K562 (cell line): ENCODE measurements around the gene ZNF362. TPM values are rescaled to one million over a fixed set of nuclear protein-coding genes. Genes with fewer than 3 reads are reported as not detected.

Experiments
- ATAC-seq: fragments of 200-7000 bp; cut with Tn5 transposase; 3 replicates; pipeline ENCODE4 v1.9.1; 2020; ENCODE audit warnings: moderate library complexity
- BruUV-seq: library from RNA; stranded (reverse); fragments of 400-500 nt; replicated peaks from 2 replicates; lab custom pipeline; 2021; lab: Mats Ljungman, UMichigan
- CTCF ChIA-PET: fragments of 300-600 bp; formaldehyde crosslinking; extraction: SDS; loops from one replicate; lab custom pipeline; 2021; ENCODE audit warnings: low intra/inter-chr PET ratio; lab: Yijun Ruan, JAX
- POLR2A ChIA-PET: fragments of 300-600, 350-650 bp; sonication (Branson Sonifier 250); formaldehyde crosslinking; extraction: SDS; loops from one replicate; lab custom pipeline; 2021; ENCODE audit warnings: antibody characterized with exemption, inconsistent platforms; lab: Yijun Ruan, JAX
- DNase-seq, 4 experiments: peaks; one replicate each; pipeline versions ENCODE4 v3.0.0 to v3.0.0-alpha.2; 2011 to 2018; ENCODE audit warnings: low spot score in 3 of 4, mixed read lengths in 3 of 4; ENCODE audit errors: extremely low read depth in 1 of 4
- FAIRE-seq: peaks from 2 replicates; lab custom pipeline; 2011; peaks lifted over from hg19 to GRCh38; lab: Jason Lieb, UNC
- H2AFZ ChIP-seq: 2 replicates; pipeline ENCODE4 v1.6.0; 2011; ENCODE audit warnings: low read depth, low read length, control low read depth, inconsistent platforms
- H3K27ac ChIP-seq: fragments of 200-600 bp; 3 replicates; pipeline ENCODE4 v1.8.0; 2011; ENCODE audit warnings: low read depth, mild to moderate bottlenecking, control low read depth, inconsistent platforms, low read length, moderate library complexity, mixed read lengths; ENCODE audit errors: extremely low read depth
- H3K27me3 ChIP-seq, 2 experiments: fragments of 300-600 bp in 1 of 2; 2 replicates in 1 of 2; 3 replicates in 1 of 2; pipeline versions ENCODE4 v1.6.0 to v1.8.0; 2011; ENCODE audit warnings: inconsistent platforms in 2 of 2, low read length in 2 of 2, mild to moderate bottlenecking in 1 of 2, mixed read lengths in 1 of 2, moderate library complexity in 1 of 2; ENCODE audit not compliant: control insufficient read depth in 2 of 2, insufficient read depth in 2 of 2
- H3K36me3 ChIP-seq: fragments of 300-600 bp; 3 replicates; pipeline ENCODE4 v1.8.0; 2011; ENCODE audit warnings: mild to moderate bottlenecking, low read length, inconsistent platforms; ENCODE audit not compliant: control insufficient read depth, insufficient read depth
- H3K4me1 ChIP-seq, 2 experiments: fragments of 200-600 bp in 1 of 2; replicated peaks in 1 of 2; 2 replicates in 1 of 2; 3 replicates in 1 of 2; pipeline versions ENCODE4 v1.5.1 to v1.8.0; 2011; ENCODE audit warnings: inconsistent platforms in 2 of 2, low read length in 2 of 2, mild to moderate bottlenecking in 1 of 2, mixed read lengths in 1 of 2, moderate library complexity in 1 of 2; ENCODE audit not compliant: control insufficient read depth in 2 of 2, insufficient read depth in 2 of 2
- H3K4me2 ChIP-seq: 2 replicates; pipeline ENCODE4 v1.6.1; 2011; ENCODE audit warnings: low read length, control low read depth, inconsistent platforms, mixed read lengths; ENCODE audit not compliant: insufficient read depth
- H3K4me3 ChIP-seq: fragments of 200-600 bp; sonication (generic), shearing (Covaris generic); 2 replicates; pipeline ENCODE4 v1.5.1; 2016; ENCODE audit warnings: control low read depth, inconsistent platforms
- H3K79me2 ChIP-seq: fragments of 200-600 bp; 3 replicates; pipeline ENCODE4 v1.8.0; 2011; ENCODE audit warnings: low read length, inconsistent platforms; ENCODE audit not compliant: control insufficient read depth, insufficient read depth
- H3K9ac ChIP-seq, 2 experiments: 2 replicates each; pipeline versions ENCODE4 v1.6.0 to v1.6.1; 2011; ENCODE audit warnings: low read depth in 2 of 2, low read length in 2 of 2, control low read depth in 1 of 2, inconsistent platforms in 1 of 2, mild to moderate bottlenecking in 1 of 2, mixed read lengths in 1 of 2; ENCODE audit not compliant: insufficient read depth in 1 of 2
- H3K9me1 ChIP-seq: one replicate; pipeline ENCODE4 v1.6.0; 2011; ENCODE audit warnings: inconsistent platforms, mild to moderate bottlenecking, low read length, moderate library complexity; ENCODE audit not compliant: control insufficient read depth, insufficient read depth
- H3K9me3 ChIP-seq: replicated peaks from 2 replicates; pipeline ENCODE4 v1.5.1; 2011; ENCODE audit warnings: low read depth, low read length, inconsistent platforms; ENCODE audit not compliant: control insufficient read depth, insufficient read depth
- H4K20me1 ChIP-seq: replicated peaks from 2 replicates; pipeline ENCODE4 v1.6.1; 2011; ENCODE audit warnings: low read length, inconsistent platforms, mixed read lengths; ENCODE audit not compliant: control insufficient read depth, insufficient read depth
- ATF6 ChIP-seq: sonication (generic); formaldehyde crosslinking; IDR thresholded peaks from 2 replicates; pipeline ENCODE4 v1.4.0; 2020; ENCODE audit warnings: mild to moderate bottlenecking, missing genetic modification reagents
- ERF ChIP-seq: fragments of 450-650 bp; formaldehyde crosslinking; IDR thresholded peaks from 2 replicates; pipeline ENCODE4 v1.4.0; 2020; ENCODE audit warnings: mild to moderate bottlenecking, mixed read lengths
- ETS2 ChIP-seq: IDR thresholded peaks from 2 replicates; pipeline ENCODE4 v1.6.1; 2016; ENCODE audit warnings: borderline replicate concordance, missing genetic modification characterization, mild to moderate bottlenecking, moderate library complexity, missing compliant biosample characterization; ENCODE audit not compliant: poor library complexity, severe bottlenecking
- FOXA1 ChIP-seq: fragments of 450-650 bp; IDR thresholded peaks from 2 replicates; pipeline ENCODE4 v1.6.1; 2016; ENCODE audit warnings: mild to moderate bottlenecking, borderline replicate concordance
- FOXO4 ChIP-seq: fragments of 450-650 bp; formaldehyde crosslinking; IDR thresholded peaks from 2 replicates; pipeline ENCODE4 v1.4.0; 2020; ENCODE audit warnings: mild to moderate bottlenecking, moderate library complexity
- POU5F1 ChIP-seq: fragments of 150-350 bp; IDR thresholded peaks from 2 replicates; pipeline ENCODE4 v1.6.1; 2014; ENCODE audit warnings: borderline replicate concordance, low read length, low read depth, mild to moderate bottlenecking; ENCODE audit not compliant: partially characterized antibody
- ZNF121 ChIP-seq: sonication (generic); formaldehyde crosslinking; conservative IDR thresholded peaks from 2 replicates; pipeline ENCODE4 v1.8.0; 2022; ENCODE audit warnings: missing genetic modification reagents
- ZNF140 ChIP-seq: fragments of 250-450 bp; sonication (Bioruptor Pico); IDR thresholded peaks from 2 replicates; pipeline ENCODE4 v1.8.0; 2021; ENCODE audit warnings: moderate library complexity, mild to moderate bottlenecking, inconsistent platforms
- WGBS: fragments of 100-300 bp; shearing (Covaris generic); methylation state at CpG from one replicate; pipeline ENCODE4 v1.1.6; 2016; ENCODE audit warnings: low coverage, mixed read lengths; ENCODE audit not compliant: insufficient coverage; ENCODE audit errors: missing lambda C conversion rate; 5-methylcytosine and 5-hydroxymethylcytosine counted together
- in situ Hi-C: fragments of 300-500 bp; cut with MboI; formaldehyde crosslinking; loops from 4 replicates; pipeline ENCODE4 v1.15.0; 2018; ENCODE audit warnings: inconsistent platforms, mixed read lengths
- intact Hi-C: fragments of 100-400 bp; cut with micrococcal nuclease; formaldehyde crosslinking; loops from 2 replicates; pipeline ENCODE4 v1.14.2; 2022
- polyA plus RNA-seq, 8 experiments: library from polyadenylated mRNA; depleted of rRNA in 4 of 8; stranded (reverse) in 5 of 8; unstranded in 3 of 8; fragments of >200 nt; fragmentation: Nextera tagmentation in 2 of 8; fragmentation: Illumina TruSeq in 1 of 8; extraction: Ambion mirVana in 2 of 8; extraction: Trizol in 1 of 8; gene quantifications; 2 replicates each; pipeline versions ENCODE4 v1.2.1 to v1.2.3, GENCODE V29; 2011 to 2014; ENCODE audit warnings: inconsistent platforms in 1 of 8, missing spikeins in 1 of 8
- total RNA-seq, 7 experiments: library from RNA; depleted of rRNA in 6 of 7; stranded (reverse); fragments of >200 nt in 6 of 7; fragmentation: Illumina TruSeq in 2 of 7; extraction: Trizol in 2 of 7; gene quantifications; 2 replicates each; pipeline versions ENCODE4 v1.2.1 to v1.2.3, GENCODE V29; 2011 to 2021; ENCODE audit warnings: low replicate concordance in 1 of 7

The ZNF362 gene
- total and polyA plus RNA-seq, 9 of the 15 experiments (the other 6 are each of a cell fraction or from before 2014, with no cell fraction given): 0.01 to 1.1 (median 0.35) TPM; not detected in 1

- no peak for TF ChIP-seq FOXA1
- no peak for TF ChIP-seq FOXO4 (CRISPR knock-in tag)
- no peak for TF ChIP-seq POU5F1
Measured at GRCh38 chr1:33248244-33248643, 8.0 kb upstream of the ZNF362 start (continued).

GRCh38 chr1:33249422-33249821 lies 6.9 kb upstream of the ZNF362 start:
- FAIRE-seq (no peak), DNase-seq (no peak), ATAC-seq (no peak)
- no peaks in the 10 kb centered on the region for H3K79me2 ChIP-seq
- CTCF ChIA-PET: no interaction called here
- H3K27ac ChIP-seq: no peak overlapping the region
- POLR2A ChIA-PET: interaction anchor here (1.2 kb wide), 1 partner anchor 11 kb away, joined by 3 read pairs; no protein-coding TSS in a partner anchor
- H3K9ac ChIP-seq: no peak overlapping the region
- TF ChIP-seq ATF6: no peak
- TF ChIP-seq ERF: no peak
- no peak for TF ChIP-seq ETS2 (tag)
- TF ChIP-seq ZNF140 (CRISPR knock-in tag): no peak
- TF ChIP-seq ZNF121: no peak
- H4K20me1 ChIP-seq: no peaks in the 10 kb centered on the region
- no peaks in the 10 kb centered on the region for H3K4me1 ChIP-seq
- H3K36me3 ChIP-seq: no peaks in the 10 kb centered on the region
- H3K4me2 ChIP-seq: no peak overlapping the region
- H3K4me3 ChIP-seq: no peak overlapping the region
- peaks cover 6 to 42% of the 10 kb centered on the region in 2 experiments; a peak in 4 of 5 replicates for H3K27me3 ChIP-seq
- intact Hi-C loops: no loop called here
- in situ Hi-C loops: no loop called here
- no peak overlapping the region for H2AFZ ChIP-seq
- H3K9me1 ChIP-seq: no peaks in the 10 kb centered on the region
- H3K9me3 ChIP-seq: no peaks in the 10 kb centered on the region; the same call in 1 of the 2 replicates
- WGBS: 2% methylated on average over 3 of the region's 3 CpGs
- BruUV-seq: no TSS peak
